Activated gamma-delta T cell treated with Interleukin-2 at 50 U/mL for 16 hours (primary cell): Measurements from ENCODE around the gene NQO2.
"Not testable (repeated sequence)": the region's sequence is repeated elsewhere in the genome, so short reads cannot be mapped to it uniquely, and the experiment has no call there.

Experiments
- DNase-seq: peaks from one replicate; pipeline ENCODE4 v3.0.0-alpha.2; 2020

NQO2 gene

GRCh38 chr6:2970034-2970685 is 29.5 kb upstream of the NQO2 start:
- DNase-seq, result no peak

- DNase-seq, result peak; percentile 55
These were observed 28.8 kb upstream of the NQO2 start for GRCh38 chr6:2970753-2971419.

- DNase-seq, result peak; percentile 37
These were observed 28.1 kb upstream of the NQO2 start, which contains the start of gene SERPINB6 for GRCh38 chr6:2971420-2972218. Gene SERPINB6, minus strand, starts transcription at chr6:2971567. Its CDS starts 12,235 bp downstream, at chr6:2959332.

DNA sequence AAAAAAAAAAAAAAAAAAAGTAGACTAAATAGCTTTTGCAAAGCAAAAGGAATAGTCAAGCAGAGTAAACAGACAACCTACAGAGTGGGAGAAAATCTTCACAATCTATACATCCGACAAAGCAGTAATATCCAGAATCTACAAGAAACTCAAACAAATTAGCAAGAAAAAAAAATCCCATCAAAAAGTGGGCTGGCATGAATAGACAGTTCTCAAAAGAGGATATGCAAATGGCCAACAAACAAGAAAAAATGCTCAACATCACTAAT is 27.5 kb upstream of the NQO2 start:
- DNase-seq, result not testable (repeated sequence)

DNA sequence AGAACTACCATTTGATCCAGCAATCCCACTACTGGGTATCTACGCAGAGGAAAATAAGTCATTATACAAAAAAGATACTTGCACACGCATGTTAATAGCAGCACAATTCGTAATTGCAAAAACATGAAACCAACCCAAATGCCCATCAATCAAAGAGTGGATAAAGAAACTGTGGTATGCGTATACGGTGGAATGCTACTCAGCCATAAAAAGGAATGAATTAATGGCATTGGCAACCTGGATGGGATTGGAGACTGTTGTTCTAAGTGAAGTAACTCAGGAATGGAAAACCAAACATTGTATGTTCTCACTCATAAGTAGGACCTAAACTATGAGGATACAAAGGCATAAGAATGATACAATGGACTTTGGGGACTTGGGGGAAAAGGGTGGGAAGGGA is 27.0 kb upstream of the NQO2 start:
- not testable (repeated sequence) for DNase-seq

DNA sequence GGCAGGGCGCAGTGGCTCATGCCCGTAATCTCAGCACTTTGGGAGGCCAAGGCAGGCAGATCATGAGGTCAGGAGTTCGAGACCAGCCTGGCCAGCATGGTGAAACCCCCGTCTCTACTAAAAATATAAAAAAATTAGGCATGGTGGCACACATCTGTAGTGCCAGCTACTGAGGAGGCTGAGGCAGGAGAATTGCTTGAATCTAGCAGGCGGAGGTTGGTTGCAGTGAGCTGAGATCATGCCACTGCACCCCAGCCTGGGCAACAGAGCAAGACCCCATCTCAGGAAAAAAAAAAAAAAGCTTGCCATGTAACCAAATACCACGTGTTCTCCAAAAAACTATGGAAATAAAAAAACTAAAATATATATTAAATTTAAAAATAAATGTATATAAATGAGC is 26.5 kb upstream of the NQO2 start:
- DNase-seq, result not testable (repeated sequence)

GRCh38 chr6:2973676-2974075 is 26.0 kb upstream of the NQO2 start:
- no peak for DNase-seq

DNA sequence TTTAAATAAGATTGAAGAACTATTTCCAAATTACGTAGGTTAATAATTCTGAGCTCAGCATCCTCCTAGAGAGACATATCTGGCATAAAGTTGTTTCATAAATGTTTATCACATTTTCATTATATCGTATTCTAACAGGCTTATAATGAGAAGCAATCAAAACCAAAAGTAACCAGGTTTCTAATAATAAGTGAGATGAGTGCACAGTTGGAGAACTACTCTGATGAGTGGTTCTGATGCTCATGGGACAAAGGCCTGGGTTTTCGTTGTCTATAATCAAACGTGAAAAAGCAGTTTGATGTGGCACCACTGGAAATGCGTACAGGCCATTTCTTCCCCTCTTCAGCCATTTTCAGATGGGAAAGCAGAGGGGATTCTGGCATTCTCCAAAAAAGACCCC is 23.6 kb upstream of the NQO2 start:
- DNase-seq, result no peak

GRCh38 chr6:2976571-2977085 is 23.1 kb upstream of the NQO2 start:
- DNase-seq, result no peak

DNA sequence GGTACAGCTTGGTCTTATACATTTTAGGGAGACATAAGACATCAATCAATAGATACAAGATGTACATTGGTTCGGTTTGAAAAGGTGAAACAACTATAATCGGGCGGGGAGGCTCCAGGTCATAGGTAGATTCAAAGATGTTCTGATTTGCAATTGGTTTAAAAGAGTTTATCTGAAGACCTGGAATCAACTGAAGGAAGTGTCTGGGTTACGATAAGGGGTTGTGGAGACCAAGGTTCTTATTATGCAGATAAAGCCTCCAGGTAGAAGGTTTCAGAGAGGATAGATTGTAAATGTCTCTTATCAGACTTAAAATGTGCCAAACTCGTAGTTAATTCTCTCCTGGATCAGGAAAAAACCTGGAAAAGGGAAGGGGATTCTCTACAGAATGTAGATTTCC is 22.4 kb upstream of the NQO2 start:
- no peak for DNase-seq

GRCh38 chr6:2977799-2978590 is 21.7 kb upstream of the NQO2 start:
- DNase-seq, result no peak

DNA sequence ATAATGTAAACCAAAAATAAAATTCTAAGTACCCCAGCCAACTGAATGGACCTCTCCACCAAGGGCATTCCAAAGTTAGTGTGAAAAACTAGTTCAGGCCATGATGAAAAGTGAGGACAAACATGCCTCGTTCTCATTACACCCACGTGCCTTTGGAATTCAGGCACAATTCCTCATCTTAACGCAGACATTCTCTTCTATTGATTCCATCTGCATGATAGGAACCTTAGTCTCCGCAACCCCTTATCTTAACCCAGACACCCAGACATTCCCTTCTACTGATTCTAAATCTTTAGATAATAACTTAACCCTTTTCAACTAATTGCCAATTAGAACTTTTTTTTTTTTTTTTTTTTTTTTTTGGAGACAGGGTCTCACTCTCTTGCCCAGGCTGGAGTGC is 20.8 kb upstream of the NQO2 start:
- DNase-seq, result no peak

- no peak for DNase-seq
These were observed 19.8 kb upstream of the NQO2 start for GRCh38 chr6:2979819-2980464.

GRCh38 chr6:2980465-2980855 is 19.2 kb upstream of the NQO2 start:
- no peak for DNase-seq

GRCh38 chr6:2982426-2983117 is 17.1 kb upstream of the NQO2 start:
- no peak for DNase-seq

GRCh38 chr6:2984738-2985406 is 14.8 kb upstream of the NQO2 start:
- no peak for DNase-seq

DNA sequence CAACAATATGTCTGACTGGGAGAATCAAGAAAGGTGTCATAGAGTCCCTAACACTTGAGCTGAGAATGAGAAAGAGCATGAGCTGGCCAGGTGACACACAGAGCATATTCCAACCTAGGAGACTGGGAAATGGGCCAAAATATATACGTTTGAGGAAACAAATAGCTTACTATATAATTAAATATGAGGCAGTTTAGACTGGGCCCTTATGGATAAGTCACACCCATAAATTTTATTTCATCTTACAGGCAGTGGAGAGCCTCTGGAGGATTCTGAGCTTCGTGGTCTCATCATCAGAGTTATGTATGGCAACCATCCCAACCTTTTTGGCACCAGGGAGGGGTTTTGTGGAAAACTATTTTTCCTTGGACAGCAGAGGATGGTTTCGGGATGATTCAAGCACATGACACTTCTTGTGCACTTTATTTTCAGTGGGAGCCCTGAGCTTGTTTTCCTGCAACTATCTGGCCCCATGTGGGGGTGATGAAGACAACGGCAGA is 12.9 kb upstream of the NQO2 start:
- DNase-seq, result no peak

DNA sequence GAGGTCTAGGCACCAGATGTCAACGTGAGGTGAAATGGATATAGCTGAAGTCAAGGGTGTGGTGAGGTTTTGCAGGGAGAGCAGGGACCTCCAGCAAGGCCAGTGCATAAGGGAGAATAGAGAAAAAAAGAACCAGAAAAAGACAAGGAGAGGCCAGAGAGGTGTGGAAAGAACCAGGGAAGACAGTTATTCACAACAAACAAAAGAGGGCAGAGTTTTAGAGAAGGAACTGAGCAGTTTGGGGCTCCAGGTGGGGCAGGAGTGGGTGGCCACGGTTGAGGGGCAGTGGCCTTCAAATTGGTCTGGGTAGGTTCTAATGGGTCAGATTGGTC is 11.6 kb upstream of the NQO2 start:
- DNase-seq, result no peak

- DNase-seq, result peak; percentile 71
These were observed 11.0 kb upstream of the NQO2 start for GRCh38 chr6:2988426-2989331.
